ENCODE measurements around the gene EXOC6B.

Gene EXOC6B

GRCh38 chr2:72261076-72261475, 564.8 kb downstream of the EXOC6B start:
- DNase-seq: no peak

- no peak for DNase-seq
Measured at GRCh38 chr2:72255540-72255939, 570.3 kb downstream of the EXOC6B start.

- DNase-seq: no peak
Measured at GRCh38 chr2:72254831-72255451, 570.9 kb downstream of the EXOC6B start.

GRCh38 chr2:72238311-72238710, 587.5 kb downstream of the EXOC6B start:
- no peak for DNase-seq

GRCh38 chr2:72237549-72237948, 588.3 kb downstream of the EXOC6B start:
- no peak for DNase-seq

- peak; percentile 12 for DNase-seq
Measured at GRCh38 chr2:72236445-72237067, 589.3 kb downstream of the EXOC6B start.

- peak; percentile 21 for DNase-seq
Measured at GRCh38 chr2:72235497-72236415, 590.1 kb downstream of the EXOC6B start.

GRCh38 chr2:72233211-72233610, 592.6 kb downstream of the EXOC6B start:
- DNase-seq: no peak

GRCh38 chr2:72222829-72223564, 602.8 kb downstream of the EXOC6B start:
- DNase-seq: no peak

- DNase-seq: no peak
Measured at GRCh38 chr2:72220170-72220569, 605.7 kb downstream of the EXOC6B start.

- DNase-seq: no peak
Measured at GRCh38 chr2:72214429-72215143, 611.2 kb downstream of the EXOC6B start.

- DNase-seq: no peak
Measured at GRCh38 chr2:72212486-72212855, 613.4 kb downstream of the EXOC6B start.

GRCh38 chr2:72211777-72212485, 613.9 kb downstream of the EXOC6B start:
- DNase-seq: no peak

- DNase-seq: no peak
Measured at GRCh38 chr2:72211350-72211749, 614.5 kb downstream of the EXOC6B start.

GRCh38 chr2:72210470-72210869, 615.4 kb downstream of the EXOC6B start:
- no peak for DNase-seq

GRCh38 chr2:72208225-72208624, 617.6 kb downstream of the EXOC6B start:
- DNase-seq: no peak

GRCh38 chr2:72207334-72207733, 618.5 kb downstream of the EXOC6B start:
- no peak for DNase-seq

- DNase-seq: no peak
Measured at GRCh38 chr2:72205504-72205881, 620.3 kb downstream of the EXOC6B start.

- no peak for DNase-seq
Measured at GRCh38 chr2:72204786-72205503, 620.9 kb downstream of the EXOC6B start.

- peak; percentile 66 for DNase-seq
Measured at GRCh38 chr2:72204156-72204785, 621.6 kb downstream of the EXOC6B start.

All from eye (tissue), 1 donor.